HepG2 (cell line): Measurements from ENCODE around the gene PLD1. TPM values are rescaled to one million over a fixed set of nuclear protein-coding genes. Genes with fewer than 3 reads are reported as not detected.
A peak's percentile ranks its signal among the peaks of the same experiment; 100 is the strongest.

Experiments used
- ATAC-seq: fragments of 200-7000 bp; cut with Tn5 transposase; 3 replicates; pipeline ENCODE4 v1.9.1; 2020; ENCODE audit warnings: mild to moderate bottlenecking, moderate library complexity
- BruUV-seq: library from RNA; stranded (reverse); fragments of 400-500 nt; replicated peaks from 2 replicates; lab custom pipeline; 2021; lab: Mats Ljungman, UMichigan
- CTCF ChIA-PET: fragments of 300-600 bp; formaldehyde crosslinking; extraction: SDS; loops from one replicate; lab custom pipeline; 2021; ENCODE audit warnings: low total read pairs, inconsistent platforms, low intra/inter-chr PET ratio; lab: Yijun Ruan, JAX
- POLR2A ChIA-PET: fragments of 350-600 bp; sonication (Branson Sonifier 250); formaldehyde crosslinking; loops from one replicate; lab custom pipeline; 2020; ENCODE audit warnings: antibody characterized with exemption, inconsistent platforms; lab: Yijun Ruan, JAX
- DNase-seq: peaks from one replicate; pipeline ENCODE4 v3.0.0-alpha.2; 2015; ENCODE audit warnings: low spot score
- FAIRE-seq: peaks from 3 replicates; lab custom pipeline; 2011; peaks lifted over from hg19 to GRCh38; lab: Jason Lieb, UNC
- H2AFZ ChIP-seq: one replicate; pipeline ENCODE4 v1.6.1; 2011; ENCODE audit warnings: low read length, inconsistent platforms
- H3K27ac ChIP-seq: fragments of 300-600 bp; 3 replicates; pipeline ENCODE4 v1.8.0; 2011; ENCODE audit warnings: mixed run types, mild to moderate bottlenecking, mixed read lengths, low read length, inconsistent platforms; ENCODE audit not compliant: insufficient read depth; ENCODE audit errors: extremely low read length
- H3K27me3 ChIP-seq, 2 experiments: fragments of 200-600 bp in 1 of 2; 2 replicates in 1 of 2; 3 replicates in 1 of 2; pipeline versions ENCODE4 v1.6.0 to v1.8.0; 2011; ENCODE audit warnings: low read length in 2 of 2, mild to moderate bottlenecking in 2 of 2, moderate library complexity in 2 of 2, inconsistent platforms in 1 of 2; ENCODE audit not compliant: insufficient read depth in 2 of 2, control insufficient read depth in 1 of 2
- H3K36me3 ChIP-seq, 2 experiments: fragments of 200-600 bp in 1 of 2; replicated peaks in 1 of 2; 2 replicates in 1 of 2; 3 replicates in 1 of 2; pipeline versions ENCODE4 v1.5.1 to v1.8.0; 2011; ENCODE audit warnings: low read length in 2 of 2, inconsistent platforms in 1 of 2; ENCODE audit not compliant: insufficient read depth in 2 of 2, control insufficient read depth in 1 of 2
- H3K4me1 ChIP-seq: 2 replicates; pipeline ENCODE4 v1.5.1; 2012; ENCODE audit warnings: low read length, inconsistent platforms; ENCODE audit not compliant: insufficient read depth
- H3K4me2 ChIP-seq: 2 replicates; pipeline ENCODE4 v1.6.0; 2011; ENCODE audit warnings: low read depth, low read length, inconsistent platforms
- H3K4me3 ChIP-seq, 3 experiments: fragments of 200-600 bp in 1 of 3; sonication (generic), shearing (Covaris generic) in 1 of 3; replicated peaks in 1 of 3; 2 replicates each; pipeline ENCODE4 v1.5.1; 2011 to 2016; ENCODE audit warnings: low read length in 3 of 3, inconsistent platforms in 2 of 3, low read depth in 2 of 3, mild to moderate bottlenecking in 2 of 3, control low read depth in 1 of 3, mixed read lengths in 1 of 3; ENCODE audit not compliant: insufficient read depth in 1 of 3
- H3K79me2 ChIP-seq: one replicate; pipeline ENCODE4 v1.6.1; 2011; ENCODE audit warnings: low read length, inconsistent platforms; ENCODE audit not compliant: insufficient read depth
- H3K9ac ChIP-seq: 2 replicates; pipeline ENCODE4 v1.6.0; 2011; ENCODE audit warnings: mild to moderate bottlenecking, low read depth, low read length, inconsistent platforms; ENCODE audit not compliant: insufficient read depth
- H3K9me3 ChIP-seq: 2 replicates; pipeline ENCODE4 v1.5.1; 2012; ENCODE audit warnings: mild to moderate bottlenecking, low read length
- H4K20me1 ChIP-seq: 2 replicates; pipeline ENCODE4 v1.6.0; 2011; ENCODE audit warnings: inconsistent platforms, mild to moderate bottlenecking, low read length, moderate library complexity; ENCODE audit not compliant: insufficient read depth
- FOXO4 ChIP-seq: sonication (generic); formaldehyde crosslinking; conservative IDR thresholded peaks from 2 replicates; pipeline ENCODE4 v1.8.1; 2023; ENCODE audit warnings: missing genetic modification reagents
- HNF4A ChIP-seq: sonication (generic); formaldehyde crosslinking; IDR thresholded peaks from 2 replicates; pipeline ENCODE4 v1.4.0; 2020; ENCODE audit warnings: missing genetic modification reagents
- REPIN1 ChIP-seq: sonication (generic); formaldehyde crosslinking; IDR thresholded peaks from 2 replicates; pipeline ENCODE4 v1.8.0; 2022; ENCODE audit warnings: missing genetic modification reagents, low read depth, mild to moderate bottlenecking, borderline replicate concordance
- SAP130 ChIP-seq: IDR thresholded peaks from 2 replicates; pipeline ENCODE4 v1.6.1; 2016; ENCODE audit warnings: low read depth
- SP4 ChIP-seq: sonication (generic); formaldehyde crosslinking; IDR thresholded peaks from 2 replicates; pipeline ENCODE4 v1.8.1; 2023; ENCODE audit warnings: mild to moderate bottlenecking, missing genetic modification reagents
- TOE1 ChIP-seq: sonication (generic); formaldehyde crosslinking; IDR thresholded peaks from 2 replicates; pipeline ENCODE4 v1.4.0; 2020; ENCODE audit warnings: mild to moderate bottlenecking, missing genetic modification reagents
- ZFP91 ChIP-seq: sonication (generic); formaldehyde crosslinking; IDR thresholded peaks from 2 replicates; pipeline ENCODE4 v1.9.0; 2022; ENCODE audit warnings: missing genetic modification reagents, mild to moderate bottlenecking, borderline replicate concordance
- ZNF142 ChIP-seq: sonication (generic); formaldehyde crosslinking; IDR thresholded peaks from 2 replicates; pipeline ENCODE4 v1.4.0; 2020; ENCODE audit warnings: missing genetic modification reagents
- WGBS: methylation state at CpG from one replicate; pipeline ENCODE4 v1.1.6; 2017; ENCODE audit warnings: low lambda C conversion rate; 5-methylcytosine and 5-hydroxymethylcytosine counted together
- in situ Hi-C: cut with HindIII; loops from 2 replicates; pipeline ENCODE4 v1.10.0; 2017; ENCODE audit warnings: low pct_unique_long_range_greater_than_20kb; ENCODE audit not compliant: extremely low pct_ligation_motif_present
- intact Hi-C: fragments of 100-400 bp; cut with micrococcal nuclease; formaldehyde crosslinking; loops from one replicate; pipeline ENCODE4 v1.10.0; 2022; ENCODE audit not compliant: unreplicated experiment
- polyA plus RNA-seq, 8 experiments: library from polyadenylated mRNA; depleted of rRNA in 3 of 8; stranded (reverse) in 7 of 8; unstranded in 1 of 8; fragments of >200 nt; fragmentation: Illumina TruSeq in 4 of 8; extraction: Trizol in 4 of 8; gene quantifications; 2 replicates each; pipeline versions ENCODE4 v1.2.1 to v1.2.3, GENCODE V29; 2011 to 2016; ENCODE audit warnings: low read depth in 4 of 8, missing spikeins in 1 of 8, mixed read lengths in 1 of 8; ENCODE audit not compliant: insufficient read depth in 1 of 8
- total RNA-seq, 5 experiments: library from RNA; depleted of rRNA; stranded (reverse); fragments of >200 nt; fragmentation: Illumina TruSeq; extraction: Trizol; gene quantifications; 2 replicates each; pipeline ENCODE4 v1.2.3, GENCODE V29; 2016; ENCODE audit warnings: low read depth in 1 of 5
- TF ChIP-seq, protein P1 (sequence below): sonication (generic); formaldehyde crosslinking; IDR thresholded peaks from 2 replicates; pipeline ENCODE4 v1.4.0; 2020; ENCODE audit warnings: missing genetic modification reagents

The PLD1 gene
- total and polyA plus RNA-seq, 2 of the 13 experiments (the other 11 are each of a cell fraction or from before 2014, with no cell fraction given) = 27.1 to 59.4 TPM

DNA sequence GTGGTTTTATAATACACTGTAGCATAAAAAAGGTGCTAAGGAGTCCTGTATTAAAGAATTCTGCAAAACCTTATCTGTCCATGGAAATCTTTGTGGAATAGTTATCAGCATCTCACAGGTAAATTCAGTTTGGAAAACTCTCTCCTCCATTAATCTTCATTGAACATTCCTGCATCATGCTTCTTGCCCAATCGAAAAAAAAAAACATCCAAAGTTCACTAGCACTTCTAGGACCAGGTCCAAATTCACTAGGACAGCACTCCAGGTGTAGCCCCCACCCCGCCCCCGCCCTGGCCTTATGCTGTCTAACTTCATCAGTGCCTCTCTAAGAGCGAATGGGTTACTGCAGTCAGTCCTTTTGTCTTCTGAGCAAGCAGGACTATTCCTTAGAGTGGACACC lies 138.6 kb downstream of the PLD1 start:
- ATAC-seq (no peak), DNase-seq (no peak), FAIRE-seq (no peak)
- Histone ChIP-seq H3K4me1 (peaks cover 4% of the 10 kb centered on the region; the same call in 1 of the 2 replicates), H3K79me2 (no peaks in the 10 kb centered on the region), H3K4me3 (no peak overlapping the region), H3K4me2 (no peak overlapping the region), H3K27me3 (no peaks in the 10 kb centered on the region), H3K9ac (no peak overlapping the region), H2AFZ (no peak overlapping the region), H3K36me3 (peaks cover 26 to 52% of the 10 kb centered on the region in 2 experiments), H3K9me3 (no peaks in the 10 kb centered on the region), H3K27ac (no peak overlapping the region), H4K20me1 (no peaks in the 10 kb centered on the region)
- TF ChIP-seq, protein P1, sequence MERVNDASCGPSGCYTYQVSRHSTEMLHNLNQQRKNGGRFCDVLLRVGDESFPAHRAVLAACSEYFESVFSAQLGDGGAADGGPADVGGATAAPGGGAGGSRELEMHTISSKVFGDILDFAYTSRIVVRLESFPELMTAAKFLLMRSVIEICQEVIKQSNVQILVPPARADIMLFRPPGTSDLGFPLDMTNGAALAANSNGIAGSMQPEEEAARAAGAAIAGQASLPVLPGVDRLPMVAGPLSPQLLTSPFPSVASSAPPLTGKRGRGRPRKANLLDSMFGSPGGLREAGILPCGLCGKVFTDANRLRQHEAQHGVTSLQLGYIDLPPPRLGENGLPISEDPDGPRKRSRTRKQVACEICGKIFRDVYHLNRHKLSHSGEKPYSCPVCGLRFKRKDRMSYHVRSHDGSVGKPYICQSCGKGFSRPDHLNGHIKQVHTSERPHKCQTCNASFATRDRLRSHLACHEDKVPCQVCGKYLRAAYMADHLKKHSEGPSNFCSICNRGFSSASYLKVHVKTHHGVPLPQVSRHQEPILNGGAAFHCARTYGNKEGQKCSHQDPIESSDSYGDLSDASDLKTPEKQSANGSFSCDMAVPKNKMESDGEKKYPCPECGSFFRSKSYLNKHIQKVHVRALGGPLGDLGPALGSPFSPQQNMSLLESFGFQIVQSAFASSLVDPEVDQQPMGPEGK (CRISPR knock-in tag) = peak; percentile 26; the same call in 1 of the 2 replicates
- TF ChIP-seq ZFP91 (no peak), HNF4A (CRISPR knock-in tag) (0 out of 2 replicates have a peak, but pooled peaks have one; percentile 5), TOE1 (CRISPR knock-in tag) (no peak), SP4 (CRISPR knock-in tag) (no peak), SAP130 (no peak), REPIN1 (CRISPR knock-in tag) (no peak), ZNF142 (no peak), FOXO4 (CRISPR knock-in tag) (no peak)
- ChIA-PET POLR2A (no interaction called here), CTCF (no interaction called here)
- BruUV-seq = no TSS peak
- 93% methylated on average over 4 of the region's 4 CpGs for WGBS
- intact Hi-C loops (no loop called here), in situ Hi-C loops (no loop called here)
